ENCODE data around the gene SEMA4B.
"Not testable (repeated sequence)": the region's sequence is repeated elsewhere in the genome, so short reads cannot be mapped to it uniquely, and the experiment has no call there.

SEMA4B gene

DNA sequence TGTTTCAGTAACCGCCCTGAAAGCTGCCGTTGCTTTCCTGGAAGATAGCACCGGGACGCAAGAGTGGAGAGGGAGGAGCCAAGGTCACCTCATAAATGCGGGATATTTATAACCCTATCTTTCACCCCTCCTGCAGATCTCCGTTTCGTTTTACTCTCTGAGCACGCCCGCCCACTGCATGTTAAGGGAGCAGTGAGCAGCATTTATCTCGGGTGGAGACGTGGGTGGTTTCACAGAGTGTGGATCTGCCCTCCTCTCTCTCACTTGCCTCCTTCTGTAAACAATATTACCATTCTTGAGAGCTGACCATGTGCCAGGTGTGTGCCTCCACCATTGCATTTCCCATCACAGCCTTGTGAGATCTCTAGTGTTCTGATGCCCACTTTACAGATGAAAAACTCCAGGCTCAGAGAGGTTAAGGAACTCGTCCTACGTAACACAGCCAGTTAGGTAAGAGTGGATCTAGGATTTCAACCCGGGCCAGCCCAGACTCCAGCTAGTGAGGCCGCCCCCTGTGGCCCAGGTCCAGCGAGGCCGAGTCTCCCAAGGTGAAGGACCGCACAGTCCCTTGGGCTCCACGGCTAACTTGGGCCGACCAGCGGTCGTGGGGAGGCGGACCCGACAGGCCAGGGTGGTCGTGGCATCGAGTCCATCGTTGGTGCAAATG, 16.9 kb upstream of the SEMA4B start:
- no peak for FAIRE-seq

DNA sequence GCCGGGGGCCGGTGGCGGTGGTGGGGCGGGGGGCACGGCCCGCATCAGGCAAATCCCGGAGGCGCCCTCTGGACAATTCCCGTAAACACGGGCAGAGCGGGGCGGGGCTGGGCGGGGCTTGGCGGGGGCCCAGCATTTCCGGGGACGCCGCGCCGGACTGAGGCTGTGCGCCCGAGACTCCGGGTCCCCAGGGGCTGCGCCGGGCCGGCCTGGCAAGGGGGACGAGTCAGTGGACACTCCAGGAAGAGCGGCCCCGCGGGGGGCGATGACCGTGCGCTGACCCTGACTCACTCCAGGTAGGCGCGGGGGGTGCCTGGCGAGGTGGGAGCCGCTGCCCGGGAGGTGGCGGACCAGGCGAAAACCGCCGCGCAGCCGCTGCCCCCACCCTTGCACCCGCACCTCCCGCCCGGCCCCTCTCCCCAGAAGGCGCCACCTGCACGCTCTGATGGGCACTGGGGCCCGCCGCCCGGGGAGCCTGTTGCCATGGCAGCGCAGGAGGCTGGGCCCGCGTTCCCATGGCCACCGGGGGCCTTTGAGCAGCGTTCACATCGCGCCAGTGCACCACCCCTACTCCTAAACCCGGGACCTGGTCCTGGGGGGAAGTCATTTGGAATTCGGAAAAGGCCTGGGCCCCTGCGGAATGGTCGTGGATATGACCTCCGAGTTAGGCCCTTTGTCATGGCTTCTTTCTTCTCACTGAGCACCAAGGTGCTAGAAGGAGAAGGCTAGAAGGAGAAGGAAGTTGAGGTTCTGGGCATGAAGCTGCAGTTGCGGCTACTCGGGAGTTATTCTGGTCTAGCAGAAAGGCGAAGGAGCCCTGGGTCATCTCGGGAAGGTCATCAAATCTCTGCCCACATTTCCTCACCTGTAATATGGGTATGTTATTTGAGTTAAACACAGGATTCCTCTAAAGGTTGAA, 16.1 kb upstream of the SEMA4B start:
- FAIRE-seq: no peak

DNA sequence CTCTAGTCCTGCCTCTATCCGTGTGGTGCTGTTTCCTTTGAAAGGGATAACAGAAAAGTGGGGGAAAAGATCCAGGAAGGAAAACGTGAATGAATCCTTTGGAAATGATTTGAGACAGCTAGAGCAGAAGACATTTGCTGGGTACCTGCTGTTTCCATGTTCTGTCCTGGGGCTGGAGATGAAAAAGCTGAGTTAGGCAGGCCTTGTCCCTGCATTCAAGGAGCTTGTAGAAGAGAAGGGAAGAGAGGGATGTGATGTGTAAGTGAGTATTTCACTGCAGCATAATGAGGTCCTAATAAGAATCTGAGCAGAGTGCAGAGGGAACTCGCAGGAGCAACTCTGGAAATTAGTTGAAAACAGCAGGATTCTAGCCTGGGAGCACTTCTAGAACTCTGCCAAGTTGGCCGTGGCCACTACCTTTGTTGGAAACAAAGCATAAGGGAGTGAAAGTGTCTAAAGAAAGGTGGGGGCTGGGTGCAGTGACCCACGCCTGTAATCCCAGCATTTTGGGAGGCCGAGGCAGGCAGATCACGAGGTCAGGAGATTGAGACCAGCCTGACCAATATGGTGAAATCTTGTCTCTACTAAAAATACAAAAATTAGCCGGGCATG, 13.8 kb upstream of the SEMA4B start:
- no peak for FAIRE-seq

DNA sequence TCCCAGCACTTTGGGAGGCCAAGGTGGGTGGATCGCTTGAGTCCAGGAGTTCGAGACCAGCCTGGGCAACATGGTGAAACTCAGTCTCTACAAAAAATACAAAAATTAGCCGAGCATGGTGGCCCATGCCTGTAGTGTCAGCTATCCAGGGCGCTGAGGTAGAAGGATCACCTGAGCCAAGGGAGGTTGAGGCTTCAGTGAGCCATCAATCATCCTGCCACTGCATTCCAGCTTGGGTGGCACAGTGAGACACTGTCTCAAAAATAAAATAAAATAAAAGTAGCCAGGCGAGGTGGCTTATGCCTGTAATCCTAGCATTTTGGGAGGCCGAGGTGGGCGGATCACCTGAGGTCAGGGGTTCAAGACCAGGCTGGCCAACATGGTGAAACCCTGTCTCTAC, 13.1 kb upstream of the SEMA4B start:
- not testable (repeated sequence) for FAIRE-seq

DNA sequence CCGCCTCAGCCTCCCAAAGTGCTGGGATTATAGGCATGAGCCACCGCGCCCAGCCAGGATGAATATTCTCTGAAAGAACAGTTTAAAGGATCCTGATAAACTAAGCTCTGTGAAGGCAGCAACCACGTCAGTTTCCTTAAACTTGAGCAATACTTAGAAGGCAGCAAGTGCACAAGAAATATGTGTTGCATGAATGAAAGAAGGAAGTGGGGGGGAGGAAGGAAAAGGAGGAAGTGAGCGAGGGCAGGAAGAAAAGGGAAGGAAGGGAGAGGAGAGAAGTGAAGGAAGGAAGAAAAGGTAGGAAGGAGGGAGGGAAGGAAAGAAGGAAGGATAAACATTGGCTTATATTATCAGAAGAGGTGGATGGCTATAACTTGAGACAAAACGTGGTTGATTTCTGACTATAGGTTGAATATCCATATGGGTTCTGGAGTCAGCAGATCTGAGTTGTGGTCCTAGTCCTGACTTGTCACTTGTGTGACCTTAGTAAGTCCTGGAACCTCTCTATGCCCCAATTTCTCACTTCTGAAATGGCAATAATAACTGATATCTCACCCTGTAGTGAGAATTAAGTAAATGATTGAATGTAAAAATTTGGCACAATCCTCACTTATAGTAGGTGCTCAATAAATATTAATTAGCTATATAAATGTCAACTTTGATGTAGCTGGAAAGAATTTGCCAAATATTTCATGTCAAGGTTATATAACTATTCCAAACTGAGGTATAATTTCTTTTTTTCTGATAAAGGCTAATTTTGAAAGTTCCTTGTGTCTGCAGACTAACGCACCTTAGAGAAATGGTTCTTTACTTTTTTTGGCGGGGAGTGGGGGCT, 12.0 kb upstream of the SEMA4B start:
- no peak for FAIRE-seq

DNA sequence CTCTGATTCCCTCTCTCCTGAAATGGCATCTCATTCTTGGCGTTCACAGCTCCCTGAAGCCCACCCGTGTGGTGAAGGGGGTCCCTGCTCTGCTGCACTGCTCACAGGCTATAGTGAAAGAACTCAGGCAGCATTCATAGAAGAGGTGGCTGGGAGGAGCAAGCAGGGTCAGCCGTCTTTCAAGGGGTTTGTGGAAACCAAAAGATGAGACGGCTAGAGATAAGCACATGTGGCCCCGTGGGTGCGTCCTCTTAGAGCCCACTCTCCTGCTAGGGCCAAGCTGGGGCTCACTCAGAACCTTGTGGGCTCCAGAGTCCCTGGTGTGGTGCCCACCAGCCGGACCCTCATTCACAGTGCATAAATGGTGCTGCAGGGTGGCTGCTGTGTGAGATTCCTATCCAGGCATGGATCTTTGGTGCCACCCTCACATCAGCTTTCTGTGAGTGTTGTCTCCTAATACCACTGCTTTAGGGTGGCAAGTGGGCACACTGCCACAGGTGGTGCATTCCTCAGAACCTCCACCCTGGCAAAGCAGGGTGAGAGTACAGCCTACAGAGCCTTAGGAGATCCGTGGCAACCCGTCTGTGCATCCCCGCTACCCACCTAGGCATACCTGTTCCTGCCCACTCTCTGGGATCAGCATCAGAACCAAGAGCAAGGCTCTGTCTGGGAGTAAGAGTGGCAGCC, 11.2 kb upstream of the SEMA4B start:
- no peak for FAIRE-seq

DNA sequence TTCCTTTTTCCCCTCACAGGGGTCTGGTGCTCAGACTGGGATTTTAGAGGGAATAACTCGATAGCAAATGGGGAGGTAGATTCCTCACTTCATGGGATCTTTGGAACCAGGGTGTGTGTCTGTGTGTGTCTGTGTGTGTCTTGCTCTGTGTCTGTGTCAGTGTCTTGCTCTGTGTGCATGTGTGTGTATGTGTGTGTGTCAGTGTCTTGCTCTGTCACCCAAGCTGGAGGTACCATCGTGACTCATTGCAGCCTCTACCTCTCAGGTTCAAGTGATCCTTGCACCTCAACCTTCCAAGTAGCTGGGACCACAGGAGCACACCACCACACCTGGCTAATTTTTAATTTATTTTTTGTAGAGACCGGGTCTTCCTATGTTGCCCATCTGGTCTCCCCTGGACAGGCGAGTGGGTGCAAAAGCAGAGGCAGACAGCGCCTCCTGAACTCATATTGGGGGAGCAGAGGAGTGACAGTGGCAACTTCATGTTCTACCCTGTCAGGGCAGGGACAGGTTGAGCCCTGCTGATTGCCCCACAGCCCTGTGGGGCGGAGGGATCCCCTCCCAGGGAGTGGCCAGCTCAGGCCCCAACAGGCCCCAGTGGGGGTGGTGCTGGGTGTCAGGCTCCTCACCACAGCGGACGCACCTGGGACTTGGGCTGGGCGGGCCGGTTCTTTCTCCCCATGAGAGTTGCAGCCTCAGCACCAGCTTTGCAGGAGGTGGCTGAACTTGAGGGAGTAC, 10.4 kb upstream of the SEMA4B start:
- no peak for FAIRE-seq

DNA sequence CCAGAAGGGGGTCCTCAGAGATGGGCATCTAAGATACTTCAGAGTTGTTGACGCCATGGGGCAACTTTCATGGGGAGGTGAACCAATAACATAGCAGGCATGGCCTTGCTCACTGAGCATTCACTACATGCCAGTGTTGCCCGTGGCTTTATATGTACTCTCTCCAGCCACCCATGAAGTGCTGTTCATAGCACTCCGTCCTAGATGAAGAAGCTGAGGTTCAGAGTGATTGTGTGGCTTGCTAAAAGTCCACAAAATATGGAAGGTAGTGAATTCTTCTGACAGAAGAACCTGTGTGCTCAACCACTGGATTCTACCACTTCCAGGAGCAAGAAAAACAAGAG, 9.8 kb upstream of the SEMA4B start:
- FAIRE-seq: no peak

DNA sequence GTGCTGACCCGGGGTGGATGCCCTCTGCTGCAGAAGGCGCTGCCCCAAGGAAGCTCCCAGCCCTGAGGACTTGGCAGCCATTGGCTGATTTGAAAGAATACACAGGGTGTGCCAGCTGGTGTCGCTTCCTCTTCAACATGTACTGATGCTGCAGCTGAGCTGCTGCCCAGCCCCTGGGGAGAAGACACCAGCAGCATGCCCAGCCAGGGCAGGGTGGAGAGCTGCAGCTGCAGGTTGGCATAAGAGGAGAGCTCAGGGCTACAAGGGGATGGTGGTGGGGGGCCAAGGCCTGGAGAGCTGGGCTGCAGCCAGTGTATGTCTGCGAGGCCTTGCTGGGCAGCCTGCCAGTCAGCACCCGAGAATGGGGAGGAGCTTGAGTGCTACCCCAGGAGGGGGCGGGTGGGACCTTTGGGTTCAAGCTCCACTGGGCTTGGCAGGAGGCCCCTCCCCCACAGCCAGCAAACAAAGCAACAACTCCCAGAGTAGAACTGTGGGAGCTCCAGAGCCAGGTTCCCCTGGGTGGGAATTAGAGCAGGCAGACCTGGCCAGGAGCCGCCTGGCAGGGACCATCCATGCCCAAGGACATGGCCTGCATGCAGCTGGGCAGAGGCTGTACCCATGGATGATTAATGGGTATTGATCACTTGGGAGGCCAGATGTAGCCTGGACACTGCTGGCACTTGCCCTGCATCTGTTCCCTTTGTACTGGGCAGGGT, 9.2 kb upstream of the SEMA4B start:
- FAIRE-seq: no peak

DNA sequence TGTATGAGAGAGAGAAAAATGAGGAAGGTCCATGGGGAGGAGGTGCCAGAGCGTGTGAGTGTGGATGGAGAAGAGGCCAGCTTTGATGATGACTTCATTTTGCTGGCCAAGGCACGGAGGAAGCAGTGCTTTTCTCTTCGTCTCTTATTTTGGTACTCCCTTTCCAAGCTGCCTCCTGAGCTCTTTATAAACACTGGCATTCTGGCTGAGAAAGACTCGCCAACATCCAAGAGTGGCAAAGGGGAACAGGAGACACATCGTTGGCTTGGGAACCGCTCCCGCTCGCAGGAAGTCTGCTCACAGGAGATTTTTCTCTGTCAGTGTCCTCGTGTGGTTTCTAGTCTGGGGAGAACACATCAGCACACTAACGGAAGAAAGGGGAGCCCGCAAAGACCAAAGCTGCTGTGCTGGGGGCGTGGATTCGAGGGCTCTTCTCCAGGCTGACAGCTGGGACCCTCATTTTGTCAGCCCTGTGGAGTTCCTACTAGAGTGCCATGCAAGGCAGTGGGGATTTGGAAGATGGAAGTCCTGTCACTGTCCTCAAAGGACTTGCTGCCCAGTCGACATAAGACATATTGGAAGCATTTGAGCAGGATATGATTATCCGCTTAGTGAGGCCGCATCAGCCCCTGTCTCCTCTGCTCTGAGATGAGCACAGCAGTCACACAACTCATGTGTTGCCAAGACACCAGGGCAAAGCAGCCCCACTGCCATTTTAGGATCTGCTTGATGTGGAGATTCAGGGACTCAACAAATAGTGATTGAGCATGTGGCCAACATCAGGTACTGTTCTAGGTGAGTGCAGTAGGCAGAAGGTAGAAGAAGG, 8.0 kb upstream of the SEMA4B start:
- no peak for FAIRE-seq

DNA sequence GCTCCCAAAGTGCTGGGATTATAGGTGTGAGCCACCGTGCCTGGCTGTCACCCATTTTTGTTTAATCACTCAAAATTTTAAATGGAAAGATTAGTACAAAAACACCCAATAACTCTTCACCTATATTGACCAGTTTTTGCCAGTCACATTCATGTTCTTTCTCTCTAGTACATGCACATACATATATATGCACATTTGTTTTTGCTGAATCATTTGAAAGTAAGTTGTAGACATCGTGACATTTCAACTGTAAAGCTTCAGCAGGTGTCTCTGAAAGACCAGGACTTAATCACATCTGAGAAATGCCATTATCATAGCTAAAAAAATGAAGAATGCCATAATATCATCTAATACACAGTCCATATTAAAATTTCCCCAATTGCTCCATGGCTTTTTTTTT, 6.5 kb upstream of the SEMA4B start:
- FAIRE-seq: no peak

DNA sequence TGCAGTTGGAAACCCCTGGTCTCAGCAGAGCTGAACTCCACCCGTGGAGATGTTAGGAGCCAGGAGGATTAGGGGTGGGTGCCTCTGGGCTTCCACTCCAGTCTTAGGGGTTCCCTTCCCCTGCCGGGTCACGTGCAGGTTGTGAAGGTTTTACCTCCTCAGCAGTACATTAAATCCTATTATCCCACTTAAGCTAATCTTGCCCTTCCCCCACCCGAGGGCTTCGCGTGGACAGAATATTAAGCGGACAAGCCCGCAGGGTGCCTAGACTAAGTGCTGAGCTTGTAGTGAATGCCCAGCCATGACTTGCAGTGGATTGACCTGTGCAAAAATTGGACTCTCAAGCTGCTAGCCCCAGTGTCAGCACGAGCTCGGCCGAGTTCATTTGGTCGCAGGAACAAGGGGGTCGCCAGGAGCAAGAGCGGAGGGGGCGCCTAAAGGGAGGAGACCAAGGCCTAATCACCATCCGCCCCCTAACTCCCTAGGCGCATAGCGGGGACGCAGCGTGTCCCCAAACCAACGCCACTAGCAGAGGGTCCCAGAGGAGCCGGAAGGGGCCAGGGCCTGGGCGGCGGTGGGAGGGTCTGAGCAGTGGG, 498 bp upstream of the SEMA4B start:
- no peak for FAIRE-seq

DNA sequence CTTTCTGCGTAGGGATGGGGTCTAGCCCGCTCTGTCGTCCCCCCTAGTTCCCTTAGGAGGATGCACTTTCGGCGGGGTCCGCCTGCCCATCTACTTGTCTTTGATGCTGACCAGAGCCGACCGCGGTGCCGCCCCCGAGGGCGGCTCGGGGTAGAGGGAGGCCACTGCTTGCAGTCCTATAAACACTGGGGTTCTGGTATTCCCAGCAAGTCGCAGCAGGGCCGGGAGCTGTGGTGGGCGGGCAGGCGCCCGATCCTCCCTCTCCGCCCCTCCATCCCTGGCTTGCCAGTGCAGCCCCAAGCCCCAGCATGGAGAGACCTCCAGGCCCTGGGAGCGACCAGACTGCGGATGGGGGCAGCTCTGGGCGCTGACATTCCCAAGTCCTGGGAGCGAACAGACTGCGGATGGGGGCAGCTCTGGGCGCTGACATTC, 830 bp downstream of the SEMA4B start:
- FAIRE-seq: no peak

DNA sequence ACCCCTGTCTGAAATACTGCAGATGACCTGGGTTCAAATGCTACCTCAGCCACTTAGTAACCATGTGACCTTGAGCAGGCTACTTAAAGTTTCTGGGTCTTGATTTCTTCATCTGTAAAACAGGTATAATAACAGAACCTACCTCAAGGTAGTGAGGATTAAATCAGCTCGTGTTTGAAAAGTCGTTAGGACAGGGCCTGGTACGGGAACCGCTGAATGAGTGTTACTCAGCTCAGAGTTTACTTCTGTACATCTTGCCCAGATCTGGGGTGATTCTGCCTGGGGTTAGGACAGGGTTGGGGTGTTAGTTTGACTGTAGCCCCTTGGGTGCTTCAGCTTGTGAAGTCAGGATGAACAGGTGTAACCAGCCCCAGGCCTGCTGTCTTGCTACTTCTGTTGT, 1.8 kb downstream of the SEMA4B start:
- FAIRE-seq: no peak

DNA sequence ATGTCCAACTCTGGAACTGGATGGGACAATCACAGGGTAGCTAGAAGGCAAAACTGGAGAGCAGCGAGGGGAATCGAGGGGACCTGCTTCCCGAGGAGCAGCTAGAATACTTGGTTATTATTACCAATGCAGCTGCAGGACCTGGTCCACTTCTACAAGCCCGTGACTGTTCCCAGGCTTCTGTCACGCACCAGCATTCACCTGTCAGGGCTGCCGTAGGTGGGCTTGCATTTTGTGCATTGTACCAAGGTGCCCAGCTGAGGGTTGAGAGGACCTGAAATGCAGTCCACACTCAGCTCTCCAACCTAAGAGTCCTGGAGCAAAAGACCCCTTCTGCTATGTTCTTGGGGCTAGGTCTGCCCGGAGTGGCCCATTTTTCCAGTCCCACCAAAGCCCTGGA, 2.3 kb downstream of the SEMA4B start:
- no peak for FAIRE-seq

DNA sequence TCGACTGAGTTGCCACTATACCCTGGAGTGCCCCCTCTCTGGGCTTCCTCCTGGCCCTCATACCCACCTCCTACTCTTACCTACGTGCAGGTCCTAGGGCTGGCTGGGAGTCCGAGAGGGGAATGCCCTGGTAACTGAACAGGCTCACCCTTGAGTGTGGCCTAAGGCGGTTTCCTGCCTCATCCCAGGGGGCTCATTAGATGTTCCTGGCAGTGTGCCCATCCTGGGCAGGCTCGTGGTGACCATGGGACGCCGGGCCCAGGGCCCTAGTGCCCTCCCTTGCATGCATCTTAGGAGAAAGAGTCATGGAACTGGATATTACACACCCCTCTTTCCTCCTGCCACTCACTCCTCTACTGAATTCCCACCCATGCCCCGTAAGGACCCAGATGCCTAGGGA, 2.8 kb downstream of the SEMA4B start:
- FAIRE-seq: no peak

DNA sequence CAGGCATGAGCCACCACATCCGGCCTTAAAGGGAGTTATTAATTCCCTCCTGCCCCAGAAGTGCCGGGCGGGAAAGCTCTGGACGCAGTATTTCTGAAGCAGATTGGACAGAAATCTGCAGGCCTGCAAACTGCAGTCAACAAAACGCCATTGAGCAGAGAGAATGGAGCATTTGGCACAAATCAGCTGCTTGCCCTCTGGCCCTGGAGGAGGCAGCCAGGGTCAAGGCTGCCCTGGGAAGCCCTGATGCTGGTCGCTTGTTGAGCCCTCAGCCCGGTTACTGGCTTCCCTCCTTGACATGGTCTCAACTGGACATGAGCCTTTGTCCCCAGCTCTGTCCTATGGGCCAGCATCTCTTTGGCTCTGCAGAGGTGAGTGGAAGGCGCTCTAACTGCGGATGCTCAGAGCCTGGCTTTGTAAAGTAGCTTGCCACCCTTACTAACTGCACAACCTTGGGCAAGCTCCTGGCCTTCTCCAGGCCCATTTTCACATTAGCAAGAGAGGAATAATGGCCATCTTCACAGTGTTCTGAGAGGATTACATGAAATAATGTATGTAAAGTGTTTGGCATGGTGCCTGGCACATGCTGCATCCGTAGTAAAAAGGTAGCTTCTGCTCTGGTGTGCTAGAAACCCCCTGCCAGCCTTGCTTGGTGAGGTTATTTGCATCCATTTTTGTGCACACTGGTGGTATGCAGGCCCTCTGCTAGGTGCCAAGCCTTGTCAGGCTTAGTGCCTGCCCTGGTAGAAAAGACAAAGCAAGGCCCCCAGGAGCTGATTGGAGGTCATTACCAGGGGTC, 4.1 kb downstream of the SEMA4B start:
- FAIRE-seq: no peak

DNA sequence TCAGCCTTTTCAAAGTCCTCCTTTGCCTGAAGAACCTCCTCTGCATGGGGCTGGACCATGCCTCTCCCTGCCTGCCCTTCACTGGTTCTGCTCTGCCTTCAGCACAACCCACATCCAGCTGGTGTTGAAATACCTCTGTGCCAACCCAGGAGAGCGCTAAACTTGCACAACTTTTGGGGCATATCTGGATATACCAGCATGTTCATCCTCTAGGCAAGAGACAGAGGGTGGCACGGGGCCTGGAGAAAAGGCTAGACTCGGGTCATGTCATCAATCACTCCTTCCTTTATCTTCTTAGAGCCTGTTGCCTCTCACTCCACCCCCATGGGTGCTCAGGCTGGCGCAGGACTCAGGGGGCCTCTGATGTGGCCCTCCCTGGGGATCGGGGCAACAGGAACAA, 4.8 kb downstream of the SEMA4B start:
- no peak for FAIRE-seq

DNA sequence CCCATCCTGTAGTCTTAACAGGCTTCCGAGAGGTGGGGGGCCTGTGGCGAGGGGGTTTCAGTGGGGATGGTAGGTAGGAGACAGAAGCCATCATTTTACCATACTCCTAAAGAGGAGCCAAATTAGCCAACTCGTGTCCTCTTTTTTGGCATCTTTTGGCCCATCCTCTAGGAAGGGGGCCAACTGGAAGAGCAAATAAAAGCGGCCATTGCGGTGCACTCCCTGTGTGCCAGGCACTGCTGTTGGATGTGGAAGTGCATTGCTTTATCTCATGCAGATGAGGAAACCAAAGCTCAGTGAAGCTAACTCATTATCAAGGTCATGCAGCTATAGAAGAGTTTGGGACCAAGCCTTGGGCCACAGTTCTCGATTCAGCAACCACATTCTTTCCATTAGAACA, 6.1 kb downstream of the SEMA4B start:
- no peak for FAIRE-seq

Measured in TTC549 (cell line).